Iris pigment epithelial cell (primary cell): ENCODE results near the gene REXO2.

Experiments used
- DNase-seq: peaks from one replicate; pipeline ENCODE4 v3.0.0-alpha.2; 2011; ENCODE audit warnings: low read depth

REXO2 gene

GRCh38 chr11:114440971-114441763, 1.9 kb downstream of the REXO2 start:
- peak; percentile 21 for DNase-seq

- DNase-seq: no peak
Observed at GRCh38 chr11:114441921-114442320, 2.7 kb downstream of the REXO2 start.

- DNase-seq: no peak
Observed at GRCh38 chr11:114442536-114442935, 3.3 kb downstream of the REXO2 start.

- peak; percentile 12 for DNase-seq
Observed at GRCh38 chr11:114447444-114447843, 8.2 kb downstream of the REXO2 start.

- DNase-seq: peak; percentile 38
Observed at GRCh38 chr11:114447892-114448291, 8.6 kb downstream of the REXO2 start.

GRCh38 chr11:114448749-114449482, 9.6 kb downstream of the REXO2 start:
- DNase-seq: peak; percentile 80

GRCh38 chr11:114449845-114450244, 10.6 kb downstream of the REXO2 start:
- DNase-seq: no peak

GRCh38 chr11:114452399-114452798, 13.1 kb downstream of the REXO2 start:
- DNase-seq: no peak

GRCh38 chr11:114463999-114464398, 24.7 kb downstream of the REXO2 start:
- no peak for DNase-seq

GRCh38 chr11:114466742-114467141, 27.5 kb downstream of the REXO2 start:
- peak; percentile 34 for DNase-seq

- DNase-seq: no peak
Observed at GRCh38 chr11:114472661-114473060, 33.4 kb downstream of the REXO2 start.

GRCh38 chr11:114478001-114478410, 38.7 kb downstream of the REXO2 start:
- DNase-seq: no peak

- DNase-seq: peak; percentile 8
Observed at GRCh38 chr11:114478768-114479167, 39.5 kb downstream of the REXO2 start.

- DNase-seq: no peak
Observed at GRCh38 chr11:114479331-114479730, 40.1 kb downstream of the REXO2 start.

GRCh38 chr11:114482114-114482513, 42.8 kb downstream of the REXO2 start:
- DNase-seq: no peak

- no peak for DNase-seq
Observed at GRCh38 chr11:114483929-114484328, 44.7 kb downstream of the REXO2 start.

GRCh38 chr11:114496915-114497314, 57.6 kb downstream of the REXO2 start:
- DNase-seq: no peak

- DNase-seq: no peak
Observed at GRCh38 chr11:114499756-114500155, 60.5 kb downstream of the REXO2 start.
